Skin epidermis (tissue), 12 donors: ENCODE measurements around the gene APBB1IP.
"Not testable (repeated sequence)": the region's sequence is repeated elsewhere in the genome, so short reads cannot be mapped to it uniquely, and the experiment has no call there.

Experiments used
- H3K27ac ChIP-seq, 21 experiments: fragments of 200-600 bp; sonication (generic) in 11 of 21; one replicate each; pipeline ENCODE4 v1.5.0; 2020; ENCODE audit warnings: mild to moderate bottlenecking in 3 of 21, inconsistent platforms in 2 of 21, moderate library complexity in 2 of 21
- H3K4me3 ChIP-seq, 7 experiments: fragments of 200-600 bp; sonication (generic) in 2 of 7; one replicate each; pipeline ENCODE4 v1.5.0; 2020; ENCODE audit warnings: inconsistent platforms in 2 of 7, mild to moderate bottlenecking in 2 of 7, moderate library complexity in 1 of 7

APBB1IP gene

DNA sequence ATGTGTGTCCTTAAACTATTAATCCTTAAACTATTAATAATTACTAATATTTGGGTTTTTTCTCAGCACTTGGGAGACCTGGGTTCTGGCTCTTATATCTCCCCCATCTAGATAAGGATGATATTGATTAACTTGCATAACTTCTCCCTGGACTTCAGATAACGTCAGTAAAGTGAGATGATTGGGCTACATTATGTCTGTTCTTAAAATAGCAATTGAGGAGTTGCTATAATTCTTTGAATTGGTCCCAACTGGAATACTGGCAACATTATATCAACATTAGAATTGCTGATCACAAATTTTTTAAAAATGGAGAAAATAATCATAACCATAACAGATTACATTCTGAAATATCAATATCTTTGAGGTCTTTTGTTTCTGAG lies 1.9 kb downstream of the APBB1IP start:
- peak overlapping the region; percentile 39 to 74 (median 44) for H3K4me3 ChIP-seq
- peak overlapping the region in 12 of 21 experiments; percentile 78 to 99 (median 94) for H3K27ac ChIP-seq

DNA sequence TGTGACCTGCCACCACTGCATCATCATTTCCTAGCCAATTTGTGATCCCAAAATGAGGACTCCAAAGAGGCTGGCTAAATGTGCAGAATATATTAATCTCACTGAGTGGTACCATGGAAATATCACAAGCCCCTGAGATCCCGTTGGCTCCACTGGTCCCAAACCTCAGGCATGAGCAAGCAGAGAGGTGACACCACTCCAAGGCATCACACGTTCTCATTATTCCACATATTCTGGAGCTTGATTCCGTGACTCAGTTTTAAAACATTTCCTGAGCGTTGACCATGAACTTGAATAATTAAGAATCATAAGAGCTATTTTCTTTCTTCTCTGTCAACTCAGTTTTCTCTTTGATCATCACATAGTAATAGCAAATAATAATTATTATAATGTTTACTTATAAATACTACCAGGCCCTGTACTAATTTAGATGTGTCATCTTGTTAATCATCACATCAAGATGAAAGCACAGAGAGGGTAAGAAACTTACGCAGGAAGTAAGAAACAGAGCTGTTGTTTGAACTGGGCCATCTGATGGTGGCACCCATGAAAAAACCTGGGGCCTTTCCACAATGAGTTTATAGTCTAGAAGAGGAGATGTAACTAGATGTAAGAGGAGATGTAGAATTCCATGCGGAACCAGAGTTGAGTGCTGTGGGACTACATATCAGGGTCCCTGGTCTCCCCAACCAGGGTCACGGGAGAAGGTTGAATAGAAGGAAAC lies 3.5 kb downstream of the APBB1IP start:
- H3K27ac ChIP-seq: peak overlapping the region in 6 of 21 experiments; percentile 25 to 98 (median 32)
- no peak overlapping the region for H3K4me3 ChIP-seq

DNA sequence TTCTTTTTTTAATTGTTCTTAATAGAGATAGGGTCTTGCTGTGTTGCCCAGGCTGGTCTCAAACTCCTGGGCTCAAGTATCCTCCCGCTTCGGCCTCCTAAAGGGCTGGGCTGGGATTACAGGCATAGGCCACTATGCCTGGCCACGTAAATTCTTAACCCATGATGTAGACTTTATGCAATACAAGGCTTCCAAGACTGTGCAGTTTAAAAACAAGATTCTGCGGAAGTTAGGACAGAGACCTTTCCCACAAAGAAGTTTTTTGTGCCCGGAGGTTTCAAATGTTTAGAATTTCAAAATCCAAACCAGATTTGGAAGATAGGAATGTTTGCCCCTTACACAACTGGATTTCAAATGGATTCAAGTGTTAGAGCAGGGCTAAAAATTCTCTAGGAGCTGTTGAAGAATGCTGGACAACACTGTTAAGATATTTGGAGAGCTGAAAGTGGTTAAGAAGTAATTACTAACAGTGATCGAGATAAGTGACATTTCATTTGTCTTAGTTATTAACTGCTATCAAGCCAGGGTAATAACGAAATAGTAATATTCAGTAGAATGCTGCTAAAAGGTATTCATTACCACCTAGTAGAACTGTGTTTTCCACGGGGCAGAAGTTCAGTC lies 7.4 kb downstream of the APBB1IP start:
- peak overlapping the region in 3 of 21 experiments; percentile 15 to 84 (median 50) for H3K27ac ChIP-seq
- no peak overlapping the region for H3K4me3 ChIP-seq

DNA sequence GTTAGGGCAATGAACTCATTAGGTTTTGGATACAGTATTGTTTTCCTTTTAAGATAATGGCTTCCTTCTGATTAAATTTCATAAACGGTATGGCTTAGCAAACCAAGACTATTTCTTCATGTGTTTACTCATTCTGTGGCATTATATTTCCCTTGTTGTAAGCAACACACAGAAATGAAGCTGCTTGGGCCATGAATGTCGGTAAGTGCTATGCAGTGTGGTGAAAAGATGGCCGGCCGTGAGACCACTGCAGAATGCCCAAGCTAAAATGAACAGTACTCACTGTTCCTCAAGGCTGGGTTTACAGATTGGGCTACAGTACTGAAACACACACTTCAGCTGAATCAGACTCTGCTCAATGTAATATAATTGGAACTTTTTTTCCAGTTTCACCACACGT lies 8.1 kb downstream of the APBB1IP start:
- Histone ChIP-seq H3K27ac (peak overlapping the region in 7 of 21 experiments; percentile 12 to 84 (median 35)), H3K4me3 (no peak overlapping the region)

DNA sequence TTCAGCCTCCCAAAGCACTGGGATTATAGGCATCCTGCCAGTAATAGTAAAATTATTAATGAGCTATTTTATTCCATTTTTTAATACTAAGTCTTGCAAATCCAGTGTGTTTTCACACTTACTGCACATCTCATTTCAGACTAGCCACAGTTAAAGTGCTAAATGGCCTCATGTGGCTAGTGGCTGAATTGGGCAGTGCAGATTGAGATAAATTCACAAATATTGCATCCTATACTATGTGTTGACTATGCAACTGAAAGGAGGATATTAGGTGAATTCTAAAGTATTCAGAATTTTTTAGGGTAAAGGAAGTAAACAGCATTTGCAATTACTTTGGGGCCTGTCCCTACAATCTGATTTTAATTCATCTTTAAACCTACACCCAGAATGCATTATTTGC lies 10.2 kb downstream of the APBB1IP start:
- Histone ChIP-seq H3K4me3 (no peak overlapping the region), H3K27ac (peak overlapping the region in 7 of 21 experiments; percentile 40 to 84 (median 62))

DNA sequence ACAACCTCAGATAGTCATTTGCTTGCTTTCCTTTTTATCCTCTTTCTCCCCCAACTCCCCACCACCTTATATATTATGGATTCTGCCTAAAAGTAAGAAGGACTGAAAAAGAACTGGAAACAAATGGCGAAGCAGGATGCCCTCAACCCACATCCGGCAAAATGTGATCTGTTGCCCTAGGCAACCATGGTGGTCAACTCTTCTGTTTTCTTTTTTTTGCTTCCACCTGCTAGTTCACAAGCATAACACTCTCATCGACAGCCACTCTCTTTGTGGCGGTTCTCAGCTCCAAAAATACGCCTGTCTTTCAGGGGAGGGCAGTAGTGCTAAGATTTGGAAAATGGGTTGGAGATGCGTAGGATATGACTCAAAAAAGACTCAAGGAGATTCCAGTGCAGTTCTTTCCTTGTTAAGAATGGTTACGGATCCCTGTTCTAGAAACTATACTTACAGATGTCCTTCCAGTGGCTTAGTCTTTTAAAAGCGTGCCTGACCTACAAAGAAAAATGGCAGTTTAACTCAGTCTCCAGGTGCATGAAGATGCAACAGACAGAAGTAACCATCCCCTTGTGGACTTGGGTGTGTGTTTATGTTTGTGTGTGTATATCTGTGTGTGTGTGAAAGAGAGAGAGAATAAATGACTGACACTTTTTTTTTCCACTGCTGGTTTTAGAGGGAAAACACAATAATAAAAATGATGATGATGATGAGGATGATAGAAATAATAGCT lies 10.7 kb downstream of the APBB1IP start:
- peak overlapping the region in 9 of 21 experiments; percentile 26 to 84 (median 62) for H3K27ac ChIP-seq
- H3K4me3 ChIP-seq: no peak overlapping the region

DNA sequence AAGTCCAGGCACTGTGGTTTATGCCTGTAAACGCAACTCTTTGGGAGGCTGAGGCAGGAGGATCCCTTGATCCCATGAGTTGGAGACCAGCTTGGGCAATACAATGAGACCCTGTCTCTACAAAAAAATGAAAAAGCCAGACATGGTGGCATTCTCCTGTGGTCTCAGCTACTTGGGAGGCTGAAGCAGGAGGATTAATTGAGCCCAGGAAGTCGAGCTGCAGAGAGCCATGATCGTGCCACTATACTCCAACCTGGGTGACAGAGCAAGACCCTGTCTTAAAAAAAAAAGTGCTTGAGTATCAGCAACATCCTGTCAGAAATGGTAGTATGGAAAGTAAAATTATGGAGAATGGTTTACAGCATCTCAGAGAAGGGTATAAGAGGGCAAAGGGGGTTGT lies 11.6 kb downstream of the APBB1IP start:
- Histone ChIP-seq H3K4me3 (no peak overlapping the region), H3K27ac (peak overlapping the region in 5 of 21 experiments; percentile 57 to 84 (median 66))

DNA sequence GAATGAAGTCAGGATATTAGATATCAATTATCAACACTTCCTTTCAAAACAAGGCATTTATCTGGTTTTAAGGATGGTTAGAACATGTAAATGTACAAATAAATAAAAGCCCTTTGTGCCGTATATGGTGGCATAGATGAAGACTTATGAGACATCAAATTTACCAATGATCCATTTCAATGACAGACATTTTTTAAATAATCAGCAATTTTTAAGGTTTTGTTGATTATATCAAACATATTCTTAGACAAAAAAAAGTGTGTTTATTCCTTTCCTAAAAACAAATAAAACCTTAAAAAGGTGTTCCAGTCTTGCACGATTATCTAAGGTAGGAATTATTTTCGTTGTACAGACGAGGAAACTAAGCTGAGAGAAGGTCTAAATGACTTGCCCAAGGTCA lies 13.8 kb downstream of the APBB1IP start:
- no peak overlapping the region for H3K27ac ChIP-seq
- no peak overlapping the region for H3K4me3 ChIP-seq

DNA sequence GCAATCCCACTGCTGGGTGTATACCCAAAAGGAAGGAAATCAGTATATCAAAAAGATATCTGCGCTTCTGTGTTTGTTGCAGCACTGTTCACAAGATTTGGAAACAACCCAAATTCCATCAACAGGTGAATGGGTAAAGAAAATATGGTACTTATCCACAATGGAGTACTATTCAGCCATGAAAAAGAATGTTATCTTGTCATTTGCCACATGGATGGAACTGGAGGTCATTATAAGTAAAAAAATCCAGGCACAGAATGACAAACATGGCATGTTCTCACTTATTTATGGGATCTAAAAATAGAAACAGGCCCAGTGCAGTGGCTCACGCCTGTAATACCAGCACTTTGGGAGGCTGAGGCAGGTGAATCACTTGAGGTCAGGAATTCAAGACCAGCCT lies 15.7 kb downstream of the APBB1IP start:
- H3K27ac ChIP-seq: no peak overlapping the region
- no peak overlapping the region for H3K4me3 ChIP-seq

DNA sequence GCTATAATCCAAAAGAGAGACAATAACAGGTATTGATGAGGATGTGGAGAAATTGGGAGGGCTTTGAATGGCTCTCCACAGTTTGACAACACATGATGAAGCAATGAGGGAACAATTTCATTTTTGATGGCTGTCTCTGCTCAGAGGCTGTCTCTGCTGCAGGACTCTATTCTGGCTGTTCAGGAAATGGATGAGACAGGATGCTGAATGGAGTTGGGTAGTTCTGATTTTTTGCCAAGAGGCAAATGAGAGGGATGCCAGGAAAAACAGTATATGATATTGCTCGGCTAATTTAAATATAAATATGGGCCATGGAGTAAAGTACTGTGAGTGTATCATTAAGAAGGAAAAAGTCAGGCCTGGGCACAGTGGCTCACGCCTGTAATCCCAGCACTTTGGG lies 16.8 kb downstream of the APBB1IP start:
- Histone ChIP-seq H3K4me3 (no peak overlapping the region), H3K27ac (no peak overlapping the region)

DNA sequence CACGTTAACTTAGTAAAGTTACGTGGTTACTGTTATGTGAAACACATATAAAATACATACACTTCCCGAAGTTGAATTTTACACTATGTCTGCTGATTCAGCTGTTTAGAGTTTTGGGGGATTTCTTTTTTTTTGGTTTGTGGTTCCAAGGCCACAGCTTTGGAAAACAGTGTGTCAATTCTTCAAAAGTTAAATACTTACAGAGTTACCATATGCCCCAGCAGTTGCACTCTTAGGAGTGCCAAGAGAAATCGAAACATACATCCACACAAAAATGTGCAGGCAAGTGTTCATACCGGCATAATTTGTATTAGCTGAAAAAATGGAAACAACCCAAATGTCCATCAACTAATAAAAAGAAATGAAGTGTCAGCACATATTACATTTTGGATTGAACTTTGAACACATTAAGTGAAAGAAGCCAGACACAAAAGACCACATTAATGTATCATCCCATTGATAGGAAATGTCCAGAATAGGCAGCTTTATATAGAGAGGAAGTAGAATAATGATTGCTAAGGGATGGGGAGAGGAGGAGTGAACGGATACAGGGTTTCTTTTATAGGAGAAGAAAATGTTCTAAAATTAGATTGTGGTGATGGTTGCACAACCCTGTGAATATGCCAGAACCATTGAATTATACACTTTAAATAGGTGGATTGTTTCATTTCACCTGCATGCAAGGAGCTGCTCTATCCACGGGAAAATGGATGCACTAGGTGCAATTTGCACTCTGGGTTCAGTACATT lies 17.6 kb downstream of the APBB1IP start:
- H3K27ac ChIP-seq: no peak overlapping the region
- H3K4me3 ChIP-seq: no peak overlapping the region

DNA sequence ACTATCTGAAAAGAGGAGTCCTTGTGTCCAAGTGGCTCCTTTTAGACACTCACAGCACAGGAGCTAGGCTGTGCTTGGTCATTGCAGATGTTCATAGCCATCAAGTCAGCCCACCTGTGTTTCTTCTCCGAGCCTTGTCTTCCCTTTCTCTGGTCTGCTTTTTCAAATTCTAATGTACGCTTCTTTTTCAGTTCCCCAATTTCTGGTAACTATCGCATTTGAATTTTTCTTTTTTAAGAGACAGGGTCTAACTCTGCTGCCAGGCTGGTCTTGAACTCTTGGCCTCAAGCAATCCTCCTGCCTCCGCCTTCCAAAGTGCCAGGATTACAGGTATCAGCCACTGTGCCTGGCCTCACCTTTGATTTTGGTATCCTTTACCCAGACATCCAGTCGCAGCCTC lies 18.9 kb downstream of the APBB1IP start:
- H3K27ac ChIP-seq: peak overlapping the region in 1 of 21 experiments; percentile 14
- no peak overlapping the region for H3K4me3 ChIP-seq

DNA sequence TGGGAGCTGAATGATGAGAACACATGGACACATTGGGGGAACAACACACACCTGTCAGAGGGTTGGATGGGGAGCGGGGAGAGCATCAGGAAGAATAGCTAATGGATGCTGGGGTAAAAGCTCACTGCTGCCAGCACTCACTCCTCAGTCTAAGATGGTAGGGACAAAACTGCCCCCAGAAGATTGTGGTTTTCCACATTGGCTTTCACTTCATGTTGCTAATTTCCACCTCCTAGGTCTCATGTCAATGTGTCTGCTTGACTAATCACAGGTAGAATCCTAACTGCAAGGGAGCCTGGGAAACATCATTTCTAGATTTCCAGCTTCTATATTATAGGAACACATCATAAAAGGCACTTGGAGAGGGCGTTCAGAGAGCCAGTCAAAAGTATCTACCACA lies 22.6 kb downstream of the APBB1IP start:
- Histone ChIP-seq H3K27ac (no peak overlapping the region), H3K4me3 (no peak overlapping the region)

DNA sequence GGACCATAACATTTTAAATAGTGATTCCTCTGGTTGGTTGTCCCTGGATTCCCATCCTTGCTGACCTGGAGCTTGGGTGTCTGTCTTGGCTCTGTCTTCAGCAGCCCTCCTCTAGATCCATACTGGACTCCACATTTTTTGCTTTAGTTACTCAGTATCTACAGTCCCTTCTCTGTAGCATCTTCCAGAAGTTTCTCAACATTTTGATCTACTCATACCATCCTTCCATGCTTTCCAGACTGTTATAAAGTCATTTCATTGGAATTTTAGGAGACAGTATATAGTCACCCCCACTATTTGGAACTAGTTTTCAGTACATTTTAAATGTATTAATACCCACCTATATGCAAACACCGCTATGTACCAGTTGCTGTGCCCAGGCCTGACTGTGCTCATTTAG lies 25.8 kb downstream of the APBB1IP start:
- H3K27ac ChIP-seq: no peak overlapping the region
- H3K4me3 ChIP-seq: no peak overlapping the region

DNA sequence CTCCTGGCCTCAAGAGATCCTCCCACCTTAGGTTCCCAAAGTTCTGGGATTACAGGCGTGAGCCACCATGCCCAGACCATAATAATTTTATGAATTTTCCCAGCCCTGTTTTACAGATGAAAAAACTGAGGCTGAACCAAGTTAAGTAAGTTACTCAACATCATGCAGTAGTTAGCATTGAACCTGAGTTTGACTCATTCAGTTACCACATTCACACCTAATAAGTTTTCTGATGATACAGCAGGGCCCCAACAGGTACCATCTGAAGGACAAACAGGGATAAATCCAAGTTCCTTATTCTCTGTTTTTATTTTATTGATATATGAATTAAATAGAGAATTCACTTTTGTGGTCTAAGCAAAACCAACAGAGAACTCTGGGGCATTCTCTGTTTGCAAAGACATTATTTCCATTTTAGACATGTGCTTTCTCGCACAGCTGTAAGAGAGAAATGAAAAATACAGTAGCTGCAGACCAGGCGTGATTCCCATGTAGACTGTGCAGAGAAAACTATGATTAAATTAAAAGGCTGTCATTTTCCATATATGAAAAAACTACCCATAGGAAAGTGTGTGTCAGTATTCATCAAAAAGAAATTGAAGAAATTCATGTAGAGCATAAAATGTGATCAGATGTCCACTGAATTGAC lies 26.6 kb downstream of the APBB1IP start:
- no peak overlapping the region for H3K4me3 ChIP-seq
- no peak overlapping the region for H3K27ac ChIP-seq

DNA sequence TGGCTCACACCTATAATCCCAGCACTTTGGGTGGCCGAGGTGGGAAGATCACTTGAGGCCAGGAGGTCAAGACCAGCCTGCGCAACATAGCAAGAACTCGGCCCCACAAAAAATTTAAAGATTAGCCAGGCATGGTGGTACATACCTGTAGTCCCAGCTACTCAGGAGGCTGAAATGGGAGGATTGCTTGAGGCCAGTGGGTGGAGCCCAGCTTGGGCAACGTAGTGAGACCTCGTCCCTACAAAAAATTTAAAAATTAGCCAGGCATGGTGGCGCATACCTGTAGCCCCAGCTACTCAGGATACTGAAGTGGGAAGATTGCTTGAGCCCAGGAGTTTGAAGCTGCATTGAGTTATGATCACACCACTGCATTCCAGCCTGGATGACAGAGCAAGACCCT lies 28.4 kb downstream of the APBB1IP start:
- not testable (repeated sequence) for H3K4me3 ChIP-seq, H3K27ac ChIP-seq

DNA sequence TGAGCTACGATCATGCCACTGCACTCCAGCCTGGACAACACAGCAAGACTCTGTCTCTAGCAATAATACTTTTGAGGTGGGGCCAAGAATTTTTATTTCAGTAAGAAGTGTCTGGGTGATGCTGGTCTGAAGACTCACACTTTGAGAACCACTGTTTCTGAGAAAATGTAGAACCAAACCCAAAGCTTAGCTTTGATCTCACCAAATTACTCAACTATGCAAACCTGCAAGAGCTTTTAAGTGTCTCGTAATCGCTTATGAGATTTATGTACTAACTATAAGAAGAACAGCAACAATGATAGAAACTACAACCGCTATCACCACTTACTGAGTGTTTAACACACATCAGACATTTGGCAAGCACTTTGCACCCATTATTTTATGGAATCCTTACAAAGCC lies 29.5 kb downstream of the APBB1IP start:
- peak overlapping the region in 1 of 21 experiments; percentile 19 for H3K27ac ChIP-seq

DNA sequence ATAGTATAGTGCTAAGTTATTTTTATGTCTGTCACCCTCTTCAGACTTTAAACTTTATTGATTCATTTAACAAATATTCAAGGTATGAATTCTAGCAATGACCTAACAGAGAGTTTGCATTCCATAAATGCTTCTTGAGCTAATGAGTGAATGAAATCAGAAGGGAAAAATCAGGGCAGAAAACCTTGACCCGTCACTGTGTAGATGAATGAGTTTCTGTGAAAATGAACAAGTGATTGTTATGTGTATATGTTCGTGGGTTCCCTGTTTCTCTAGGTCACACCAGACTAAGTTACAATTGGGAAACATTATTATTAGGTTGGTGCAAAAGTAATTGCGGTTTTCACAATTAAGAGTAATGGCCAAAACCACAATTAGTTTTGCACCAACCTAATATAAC lies 30.1 kb downstream of the APBB1IP start:
- Histone ChIP-seq H3K4me3 (no peak overlapping the region), H3K27ac (peak overlapping the region in 1 of 21 experiments; percentile 38)

More for the DNA sequence above, 29.5 kb downstream of the APBB1IP start:
- H3K4me3 ChIP-seq: no peak overlapping the region

DNA sequence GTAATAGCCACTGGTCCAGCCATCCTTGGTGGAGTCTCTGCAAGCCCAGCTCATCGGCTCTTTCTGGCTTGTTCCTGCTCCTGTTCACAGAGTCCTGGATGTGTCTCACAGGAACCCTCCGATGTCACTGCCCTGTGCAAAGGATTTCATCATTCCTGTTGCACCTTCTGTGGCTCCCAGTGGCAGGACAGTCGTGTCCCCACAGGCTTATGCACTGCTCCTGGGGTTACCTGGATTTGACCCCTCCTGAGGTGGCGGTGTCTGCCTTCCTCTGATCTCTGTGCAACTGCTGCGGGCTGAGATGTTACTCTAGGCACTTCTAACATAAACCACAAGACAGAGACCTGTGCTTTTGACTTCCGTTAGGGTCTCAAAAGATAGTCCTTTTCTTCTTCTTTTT lies 30.6 kb downstream of the APBB1IP start:
- H3K27ac ChIP-seq: peak overlapping the region in 1 of 21 experiments; percentile 38
- no peak overlapping the region for H3K4me3 ChIP-seq

DNA sequence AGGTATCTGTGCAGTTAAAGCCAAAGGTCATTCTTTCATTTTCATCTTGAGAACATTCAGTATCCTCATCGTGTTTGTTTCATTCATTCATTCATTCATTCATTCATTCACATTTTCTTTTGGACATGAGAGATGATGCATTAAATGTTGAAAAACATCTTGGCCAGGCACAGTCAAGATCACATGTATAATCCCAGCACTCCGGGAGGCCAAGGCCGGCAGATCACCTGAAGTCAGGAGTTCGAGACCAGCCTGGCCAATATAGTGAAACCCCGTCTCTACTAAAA lies 34.3 kb downstream of the APBB1IP start:
- Histone ChIP-seq H3K4me3 (no peak overlapping the region), H3K27ac (no peak overlapping the region)
